Choroid plexus epithelial cell (primary cell): ENCODE data around the gene CCR8.

Experiments
- DNase-seq: peaks from one replicate; pipeline ENCODE4 v3.0.0-alpha.2; 2010; ENCODE audit warnings: low read depth
- H3K4me3 ChIP-seq: 2 replicates; pipeline ENCODE4 v1.5.1; 2011; ENCODE audit warnings: low read depth, mild to moderate bottlenecking, control low read depth, low read length, moderate library complexity
- TF ChIP-seq, protein P1 (sequence below): conservative IDR thresholded peaks from 2 replicates; pipeline ENCODE4 v1.5.1; 2011; ENCODE audit warnings: low read depth, mild to moderate bottlenecking, control low read depth, inconsistent platforms, low read length, moderate library complexity

CCR8 gene

DNA sequence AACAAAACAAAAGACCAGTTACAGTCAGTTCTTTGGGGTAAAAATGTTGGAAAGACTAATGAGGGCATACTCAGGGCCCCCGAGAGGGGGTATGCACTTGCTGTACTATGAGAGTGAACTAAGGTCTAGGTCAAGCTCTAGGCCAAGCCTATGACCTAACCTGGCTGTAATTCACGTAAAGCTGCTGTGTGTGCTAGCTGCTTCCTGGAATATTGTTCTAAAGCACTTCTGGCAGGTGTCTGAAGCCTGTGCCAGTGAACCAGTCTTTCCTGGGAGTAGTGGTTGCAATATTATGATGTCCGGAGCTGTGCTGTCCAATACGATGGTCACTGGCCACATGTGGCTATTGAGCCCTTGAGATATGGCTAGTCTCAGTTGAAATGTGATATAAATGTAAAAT lies 36.5 kb upstream of the CCR8 start:
- TF ChIP-seq, protein P1, sequence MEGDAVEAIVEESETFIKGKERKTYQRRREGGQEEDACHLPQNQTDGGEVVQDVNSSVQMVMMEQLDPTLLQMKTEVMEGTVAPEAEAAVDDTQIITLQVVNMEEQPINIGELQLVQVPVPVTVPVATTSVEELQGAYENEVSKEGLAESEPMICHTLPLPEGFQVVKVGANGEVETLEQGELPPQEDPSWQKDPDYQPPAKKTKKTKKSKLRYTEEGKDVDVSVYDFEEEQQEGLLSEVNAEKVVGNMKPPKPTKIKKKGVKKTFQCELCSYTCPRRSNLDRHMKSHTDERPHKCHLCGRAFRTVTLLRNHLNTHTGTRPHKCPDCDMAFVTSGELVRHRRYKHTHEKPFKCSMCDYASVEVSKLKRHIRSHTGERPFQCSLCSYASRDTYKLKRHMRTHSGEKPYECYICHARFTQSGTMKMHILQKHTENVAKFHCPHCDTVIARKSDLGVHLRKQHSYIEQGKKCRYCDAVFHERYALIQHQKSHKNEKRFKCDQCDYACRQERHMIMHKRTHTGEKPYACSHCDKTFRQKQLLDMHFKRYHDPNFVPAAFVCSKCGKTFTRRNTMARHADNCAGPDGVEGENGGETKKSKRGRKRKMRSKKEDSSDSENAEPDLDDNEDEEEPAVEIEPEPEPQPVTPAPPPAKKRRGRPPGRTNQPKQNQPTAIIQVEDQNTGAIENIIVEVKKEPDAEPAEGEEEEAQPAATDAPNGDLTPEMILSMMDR, result no peak
- no peak for DNase-seq
- H3K4me3 ChIP-seq, result no peak overlapping the region

- no peak overlapping the region for H3K4me3 ChIP-seq
- no peak for DNase-seq
- TF ChIP-seq, protein P1, result no peak
Observed at GRCh38 chr3:39294446-39295183, 34.9 kb upstream of the CCR8 start.

DNA sequence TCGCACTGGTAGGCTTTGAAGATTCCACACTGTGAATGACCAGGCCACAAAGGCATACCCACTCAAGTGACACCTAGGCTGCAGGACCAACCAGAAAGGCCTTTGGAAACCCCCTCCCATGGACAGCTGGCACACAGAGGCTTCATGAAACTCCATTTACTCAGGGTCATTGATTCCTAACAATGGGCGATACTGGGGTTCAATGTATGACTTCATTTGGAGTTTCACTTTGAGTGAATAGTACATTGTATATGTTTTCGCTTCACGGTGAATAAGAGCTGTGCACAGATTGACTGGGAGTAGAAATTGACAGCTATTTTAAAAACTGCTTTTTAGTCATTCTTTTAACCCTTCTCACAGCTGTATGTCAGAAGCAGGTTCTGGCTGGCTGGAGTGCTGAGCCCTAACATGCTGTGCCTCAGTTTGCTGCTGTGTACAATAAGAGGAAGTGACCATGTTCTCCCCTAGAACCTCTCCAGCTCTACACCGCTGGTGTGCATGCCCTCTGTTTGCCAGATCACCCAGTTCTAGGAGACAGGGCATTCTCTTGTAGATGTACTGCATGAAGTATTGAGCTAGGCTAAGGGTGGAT lies 34.2 kb upstream of the CCR8 start:
- TF ChIP-seq, protein P1, result no peak
- DNase-seq, result no peak
- no peak overlapping the region for H3K4me3 ChIP-seq

GRCh38 chr3:39296197-39297077 lies 33.1 kb upstream of the CCR8 start:
- TF ChIP-seq, protein P1, result no peak
- no peak overlapping the region for H3K4me3 ChIP-seq
- no peak for DNase-seq

GRCh38 chr3:39299279-39299678 lies 30.2 kb upstream of the CCR8 start:
- no peak overlapping the region for H3K4me3 ChIP-seq
- TF ChIP-seq, protein P1, result no peak
- no peak for DNase-seq

GRCh38 chr3:39302178-39302577 lies 27.3 kb upstream of the CCR8 start:
- no peak for DNase-seq
- H3K4me3 ChIP-seq, result no peak overlapping the region
- TF ChIP-seq, protein P1, result no peak
